ENCODE measurements around the gene YY1AP1. TPM values are rescaled to one million over a fixed set of nuclear protein-coding genes. Genes with fewer than 3 reads are reported as not detected.
A peak's percentile ranks its signal among the peaks of the same experiment; 100 is the strongest.
"Not testable (repeated sequence)": the region's sequence is repeated elsewhere in the genome, so short reads cannot be mapped to it uniquely, and the experiment has no call there.

The YY1AP1 gene
- total RNA-seq, 4 donors from 2014 or later, result 84.0 to 198 (median 92.1) TPM

DNA sequence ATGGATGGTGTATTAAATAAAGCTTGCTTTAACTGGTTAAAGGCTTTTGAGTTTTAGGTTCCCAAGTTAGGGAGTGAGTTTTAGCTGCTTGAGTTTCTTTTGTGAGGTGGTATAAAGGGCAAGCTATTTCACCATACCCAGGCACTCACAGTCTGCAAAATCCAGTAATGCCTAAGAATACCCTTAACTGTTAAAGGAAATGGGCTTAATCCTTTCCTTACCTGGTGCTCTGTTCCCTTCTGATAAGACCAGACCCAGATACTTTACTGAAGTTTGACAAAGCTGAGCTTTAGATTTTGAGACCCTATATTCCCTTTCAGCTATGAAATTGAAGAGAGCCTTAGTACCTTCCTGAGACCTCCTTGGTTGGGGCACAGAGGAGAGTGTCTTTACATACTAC lies 48.2 kb downstream of the YY1AP1 start:
- no peak for DNase-seq
- H3K4me1 ChIP-seq, result peaks cover 0 to 12% (median 0%) of the 10 kb centered on the region in 4 donors
- no peaks in the 10 kb centered on the region for H3K27me3 ChIP-seq
- H3K9me3 ChIP-seq, result peaks cover 6 to 10% of the 10 kb centered on the region in 2 donors
- no peak overlapping the region for H3K27ac ChIP-seq
- in situ Hi-C loops (cut with MboI; ENCODE audit: low pct_ligation_motif_present in 1 of 4, low pct_unique_long_range_greater_than_20kb in 1 of 4, low sequenced_read_pairs in 3 of 4), result no loop called here
- TF ChIP-seq EP300 (IDR thresholded peaks at IDR 0.05; ENCODE audit: low read depth) (no peak), POLR2A (IDR thresholded peaks at IDR 0.05) (no peak), POLR2AphosphoS5 (IDR thresholded peaks at IDR 0.05) (no peak)
- TF ChIP-seq, protein P1, sequence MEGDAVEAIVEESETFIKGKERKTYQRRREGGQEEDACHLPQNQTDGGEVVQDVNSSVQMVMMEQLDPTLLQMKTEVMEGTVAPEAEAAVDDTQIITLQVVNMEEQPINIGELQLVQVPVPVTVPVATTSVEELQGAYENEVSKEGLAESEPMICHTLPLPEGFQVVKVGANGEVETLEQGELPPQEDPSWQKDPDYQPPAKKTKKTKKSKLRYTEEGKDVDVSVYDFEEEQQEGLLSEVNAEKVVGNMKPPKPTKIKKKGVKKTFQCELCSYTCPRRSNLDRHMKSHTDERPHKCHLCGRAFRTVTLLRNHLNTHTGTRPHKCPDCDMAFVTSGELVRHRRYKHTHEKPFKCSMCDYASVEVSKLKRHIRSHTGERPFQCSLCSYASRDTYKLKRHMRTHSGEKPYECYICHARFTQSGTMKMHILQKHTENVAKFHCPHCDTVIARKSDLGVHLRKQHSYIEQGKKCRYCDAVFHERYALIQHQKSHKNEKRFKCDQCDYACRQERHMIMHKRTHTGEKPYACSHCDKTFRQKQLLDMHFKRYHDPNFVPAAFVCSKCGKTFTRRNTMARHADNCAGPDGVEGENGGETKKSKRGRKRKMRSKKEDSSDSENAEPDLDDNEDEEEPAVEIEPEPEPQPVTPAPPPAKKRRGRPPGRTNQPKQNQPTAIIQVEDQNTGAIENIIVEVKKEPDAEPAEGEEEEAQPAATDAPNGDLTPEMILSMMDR (IDR thresholded peaks at IDR 0.05), result no peak
- intact Hi-C loops (cut with DNase I; ENCODE audit: low total_unique reads), result no loop called here
- H3K36me3 ChIP-seq, result no peaks in the 10 kb centered on the region
- H3K4me3 ChIP-seq, result no peak overlapping the region

DNA sequence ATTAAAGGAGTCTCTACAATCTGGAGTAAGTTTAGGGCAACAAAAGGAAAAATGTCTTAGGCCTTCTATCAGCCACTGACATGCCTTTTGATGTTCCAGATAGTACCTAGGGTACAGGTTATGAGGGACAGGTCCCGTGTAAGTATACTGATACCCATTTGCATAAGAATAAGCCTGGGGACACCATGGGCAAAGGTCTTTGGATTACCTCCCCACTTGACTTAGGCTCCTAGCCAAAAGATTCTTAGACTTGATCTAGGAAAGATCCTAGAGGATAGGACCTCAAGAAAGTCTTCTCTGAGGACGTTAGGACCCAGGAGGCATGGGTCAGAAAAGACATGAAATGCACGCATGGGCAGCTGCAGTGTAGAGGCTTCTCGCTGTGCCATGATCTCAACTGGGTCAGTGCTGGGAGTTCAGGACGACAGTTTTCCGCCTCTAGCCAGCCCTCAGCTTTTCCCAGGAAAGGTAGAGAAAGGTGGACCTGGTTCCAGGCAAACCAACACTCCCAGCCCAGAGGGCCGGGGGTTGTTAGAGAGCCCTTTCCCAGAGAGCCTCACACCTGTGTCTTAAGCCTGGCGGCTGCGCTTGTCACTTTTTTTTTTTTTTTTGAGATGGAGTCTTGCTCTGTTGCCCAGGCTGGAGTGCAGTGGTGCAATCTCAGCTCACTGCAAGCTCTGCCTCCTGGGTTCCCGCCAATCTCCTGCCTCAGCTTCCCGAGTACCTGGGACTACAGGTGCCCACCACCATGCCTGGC lies 52.0 kb downstream of the YY1AP1 start:
- TF ChIP-seq POLR2AphosphoS5 (IDR thresholded peaks at IDR 0.05) (no peak), EP300 (IDR thresholded peaks at IDR 0.05; ENCODE audit: low read depth) (no peak)
- TF ChIP-seq, protein P1 (IDR thresholded peaks at IDR 0.05), result no peak
- Histone ChIP-seq H3K27ac (no peak overlapping the region), H3K36me3 (no peaks in the 10 kb centered on the region), H3K27me3 (no peaks in the 10 kb centered on the region), H3K4me3 (no peak overlapping the region), H3K9me3 (no peaks in the 10 kb centered on the region), H3K4me1 (peaks cover 0 to 4% (median 0%) of the 10 kb centered on the region in 4 donors)
- DNase-seq, result no peak
- intact Hi-C loops (cut with DNase I; ENCODE audit: low total_unique reads) (no loop called here), in situ Hi-C loops (cut with MboI; ENCODE audit: low pct_ligation_motif_present in 1 of 4, low pct_unique_long_range_greater_than_20kb in 1 of 4, low sequenced_read_pairs in 3 of 4) (no loop called here)
- 83% methylated on average over 11 of the region's 11 CpGs; no CpG with 5 or more reads in 1 of the 2 donors for WGBS, 2 donors (ENCODE audit: low coverage in 1 of 2)

DNA sequence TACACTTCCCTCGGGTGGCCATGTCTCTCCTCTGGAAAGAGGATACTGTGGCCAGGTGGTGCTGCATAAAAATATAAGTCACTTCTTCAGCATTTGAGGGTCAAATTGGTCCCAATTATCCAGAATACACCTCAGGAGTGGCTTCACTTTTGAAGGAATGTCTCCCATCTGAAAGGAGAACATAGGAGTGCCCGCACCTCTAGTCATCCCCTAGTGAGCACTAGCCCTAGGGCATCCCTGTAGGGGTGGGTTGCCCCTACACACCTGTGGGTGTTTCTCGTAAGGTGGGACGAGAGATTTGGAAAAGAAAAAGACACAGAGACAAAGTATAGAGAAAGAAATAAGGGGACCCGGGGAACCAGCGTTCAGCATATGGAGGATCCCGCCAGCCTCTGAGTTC lies 62.1 kb downstream of the YY1AP1 start:
- DNase-seq, result not testable (repeated sequence)
- 46 to 90% methylated on average over 3 to 6 of the region's 7 CpGs for WGBS, 2 donors (ENCODE audit: low coverage in 1 of 2)

DNA sequence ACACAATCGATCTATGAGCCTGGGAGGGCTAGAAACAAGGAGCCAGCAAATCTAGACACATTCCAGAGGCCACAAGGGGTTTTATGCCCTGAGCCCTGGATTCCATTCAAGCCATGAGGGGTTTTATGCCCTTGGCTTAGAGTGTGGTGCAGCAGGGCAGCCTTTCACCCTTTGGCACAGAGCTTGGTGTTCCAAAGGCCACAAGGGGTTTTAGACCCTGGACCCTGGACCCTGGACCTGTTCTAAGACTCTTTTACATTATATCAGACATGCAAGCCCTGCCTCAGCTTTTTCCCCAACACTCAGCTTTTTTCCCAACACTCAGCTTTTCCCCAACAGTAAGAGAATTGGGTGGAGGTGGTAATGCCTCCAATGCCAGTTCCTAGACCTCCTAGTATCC lies 65.2 kb downstream of the YY1AP1 start:
- WGBS, 2 donors (ENCODE audit: low coverage in 1 of 2), result 82% methylated on average over 1 of the region's 1 CpG; no CpG with 5 or more reads in 1 of the 2 donors
- Histone ChIP-seq H3K27me3 (no peaks in the 10 kb centered on the region), H3K4me1 (no peaks in the 10 kb centered on the region), H3K9me3 (no peaks in the 10 kb centered on the region), H3K36me3 (no peaks in the 10 kb centered on the region), H3K27ac (no peak overlapping the region), H3K4me3 (no peak overlapping the region)
- DNase-seq, result no peak
- in situ Hi-C loops (cut with MboI; ENCODE audit: low pct_ligation_motif_present in 1 of 4, low pct_unique_long_range_greater_than_20kb in 1 of 4, low sequenced_read_pairs in 3 of 4), result no loop called here
- TF ChIP-seq POLR2AphosphoS5 (IDR thresholded peaks at IDR 0.05) (no peak), POLR2A (IDR thresholded peaks at IDR 0.05) (no peak), EP300 (IDR thresholded peaks at IDR 0.05; ENCODE audit: low read depth) (no peak)
- TF ChIP-seq, protein P1 (IDR thresholded peaks at IDR 0.05), result no peak
- intact Hi-C loops (cut with DNase I; ENCODE audit: low total_unique reads), result no loop called here

More for the DNA sequence above, 62.1 kb downstream of the YY1AP1 start:
- H3K4me3 ChIP-seq; H3K36me3 ChIP-seq; H3K9me3 ChIP-seq; H3K4me1 ChIP-seq; H3K27ac ChIP-seq; intact Hi-C loops (cut with DNase I; ENCODE audit: low total_unique reads); in situ Hi-C loops (cut with MboI; ENCODE audit: low pct_ligation_motif_present in 1 of 4, low pct_unique_long_range_greater_than_20kb in 1 of 4, low sequenced_read_pairs in 3 of 4); H3K27me3 ChIP-seq: not testable (repeated sequence)

DNA sequence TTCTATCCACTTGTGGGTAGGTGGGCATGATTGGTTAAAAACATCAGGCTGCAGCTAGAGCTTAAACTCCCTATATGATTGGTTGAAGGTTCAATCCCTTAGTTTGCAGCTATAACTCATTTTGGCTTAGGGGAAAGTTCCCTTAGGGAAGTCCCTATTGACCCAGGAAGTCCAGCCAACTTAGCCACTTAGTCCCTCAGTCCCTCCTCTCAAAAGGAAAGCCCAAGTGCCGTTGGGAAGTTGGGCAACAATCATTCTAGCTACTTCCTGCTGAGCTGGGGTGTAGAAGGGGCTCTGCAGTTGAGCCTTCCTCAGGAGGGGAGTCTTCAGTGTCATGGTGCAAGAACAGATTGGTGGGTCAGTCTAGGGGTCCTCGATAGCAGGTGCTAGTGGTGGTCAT lies 66.4 kb downstream of the YY1AP1 start:
- no peak overlapping the region for H3K4me3 ChIP-seq
- DNase-seq, result no peak
- 70 to 80% methylated on average over 2 of the region's 2 CpGs for WGBS, 2 donors (ENCODE audit: low coverage in 1 of 2)
- H3K9me3 ChIP-seq, result no peaks in the 10 kb centered on the region
- no peaks in the 10 kb centered on the region for H3K27me3 ChIP-seq
- intact Hi-C loops (cut with DNase I; ENCODE audit: low total_unique reads) (no loop called here), in situ Hi-C loops (cut with MboI; ENCODE audit: low pct_ligation_motif_present in 1 of 4, low pct_unique_long_range_greater_than_20kb in 1 of 4, low sequenced_read_pairs in 3 of 4) (no loop called here)
- no peak overlapping the region for H3K27ac ChIP-seq
- H3K36me3 ChIP-seq, result no peaks in the 10 kb centered on the region
- H3K4me1 ChIP-seq, result no peaks in the 10 kb centered on the region
- TF ChIP-seq, protein P1 (IDR thresholded peaks at IDR 0.05), result no peak
- no peak for TF ChIP-seq EP300 (IDR thresholded peaks at IDR 0.05; ENCODE audit: low read depth)
- TF ChIP-seq POLR2A (IDR thresholded peaks at IDR 0.05), result no peak
- TF ChIP-seq POLR2AphosphoS5 (IDR thresholded peaks at IDR 0.05), result no peak

DNA sequence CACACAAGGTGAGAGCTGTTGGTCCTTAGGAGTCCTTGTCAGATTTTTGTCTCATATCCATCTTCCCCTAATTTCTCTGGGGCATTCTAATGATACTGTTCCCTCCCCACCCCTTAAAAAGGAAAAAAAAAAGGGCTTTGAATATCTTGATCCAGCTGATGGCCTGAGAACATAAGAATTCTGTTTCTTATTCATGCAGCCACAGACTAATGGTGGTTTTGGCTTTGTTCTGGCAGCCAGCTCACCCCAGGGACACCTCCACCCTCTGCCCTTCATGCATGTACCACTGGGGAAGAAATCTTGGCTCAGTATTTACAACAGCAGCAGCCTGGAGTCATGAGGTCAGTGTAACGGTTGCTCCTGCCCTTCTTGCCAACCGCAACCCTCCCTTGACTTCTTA lies 75.3 kb downstream of the YY1AP1 start:
- H3K36me3 ChIP-seq; H3K4me3 ChIP-seq; H3K4me1 ChIP-seq; H3K9me3 ChIP-seq; in situ Hi-C loops (cut with MboI; ENCODE audit: low pct_ligation_motif_present in 1 of 4, low pct_unique_long_range_greater_than_20kb in 1 of 4, low sequenced_read_pairs in 3 of 4); H3K27me3 ChIP-seq; DNase-seq; H3K27ac ChIP-seq; intact Hi-C loops (cut with DNase I; ENCODE audit: low total_unique reads): not testable (repeated sequence)
- WGBS, 2 donors (ENCODE audit: low coverage in 1 of 2), result 40% methylated on average over 1 of the region's 2 CpGs; no CpG with 5 or more reads in 1 of the 2 donors

DNA sequence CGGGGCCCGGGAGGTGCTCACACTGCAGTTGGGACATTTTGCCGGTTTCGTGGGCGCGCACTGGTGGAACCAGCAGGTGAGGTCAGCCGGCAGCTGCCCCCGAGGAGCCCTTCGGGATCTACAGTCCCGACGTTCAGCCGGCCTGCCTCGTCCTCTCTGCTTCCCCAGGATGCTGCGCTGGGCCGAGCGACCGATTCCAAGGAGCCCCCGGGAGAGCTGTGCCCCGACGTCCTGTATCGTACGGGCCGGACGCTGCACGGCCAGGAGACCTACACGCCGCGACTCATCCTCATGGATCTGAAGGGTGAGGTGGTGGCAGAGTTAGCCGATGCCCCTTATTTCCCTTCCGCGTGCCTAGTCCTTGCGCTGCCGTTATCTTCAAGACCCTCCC lies 78.3 kb downstream of the YY1AP1 start:
- DNase-seq; H3K4me1 ChIP-seq; in situ Hi-C loops (cut with MboI; ENCODE audit: low pct_ligation_motif_present in 1 of 4, low pct_unique_long_range_greater_than_20kb in 1 of 4, low sequenced_read_pairs in 3 of 4); H3K9me3 ChIP-seq; H3K36me3 ChIP-seq; intact Hi-C loops (cut with DNase I; ENCODE audit: low total_unique reads); H3K27me3 ChIP-seq; H3K27ac ChIP-seq: not testable (repeated sequence)
- WGBS, 2 donors (ENCODE audit: low coverage in 1 of 2), result 0% methylated on average over 5 of the region's 33 CpGs; no CpG with 5 or more reads in 1 of the 2 donors
- H3K4me3 ChIP-seq, result peak overlapping the region in 3 of 4 donors; percentile 42 to 75 (median 53)
